ENCODE results near the gene AGO3. TPM values are rescaled to one million over a fixed set of nuclear protein-coding genes. Genes with fewer than 3 reads are reported as not detected.

AGO3 gene
- total RNA-seq, 4 donors from 2014 or later, result 19.9 to 23.3 (median 21.0) TPM

DNA sequence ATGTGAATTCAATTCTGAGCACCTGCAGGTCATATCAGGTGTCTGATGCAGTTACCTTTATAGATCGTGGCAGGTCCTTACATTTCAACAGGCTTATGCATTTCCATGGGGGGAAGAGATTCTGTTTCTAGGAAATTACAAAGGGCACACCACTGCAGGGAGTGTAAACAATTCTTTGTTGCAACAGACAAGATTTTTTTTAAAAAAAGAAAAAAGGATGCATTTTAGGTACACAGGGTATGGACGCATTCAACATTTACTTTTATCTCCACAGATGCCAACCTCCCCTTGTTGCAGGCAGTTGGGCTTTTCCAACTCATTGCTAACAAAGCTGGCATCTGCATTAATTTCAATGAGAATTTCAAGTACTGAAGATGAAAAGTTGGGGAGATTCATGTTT, 139.4 kb downstream of the AGO3 start:
- Histone ChIP-seq H3K4me1 (no peaks in the 10 kb centered on the region), H3K36me3 (no peaks in the 10 kb centered on the region), H3K4me3 (no peak overlapping the region), H3K9me3 (no peaks in the 10 kb centered on the region), H3K27ac (replicated peaks in 1 of 4) (no peak overlapping the region), H3K27me3 (no peaks in the 10 kb centered on the region)
- TF ChIP-seq EP300 (IDR thresholded peaks at IDR 0.05), result no peak
- intact Hi-C loops (cut with DNase I), result no loop called here
- 88% methylated on average over 2 of the region's 2 CpGs for WGBS
- DNase-seq (ENCODE audit: extremely low spot score), result no peak

DNA sequence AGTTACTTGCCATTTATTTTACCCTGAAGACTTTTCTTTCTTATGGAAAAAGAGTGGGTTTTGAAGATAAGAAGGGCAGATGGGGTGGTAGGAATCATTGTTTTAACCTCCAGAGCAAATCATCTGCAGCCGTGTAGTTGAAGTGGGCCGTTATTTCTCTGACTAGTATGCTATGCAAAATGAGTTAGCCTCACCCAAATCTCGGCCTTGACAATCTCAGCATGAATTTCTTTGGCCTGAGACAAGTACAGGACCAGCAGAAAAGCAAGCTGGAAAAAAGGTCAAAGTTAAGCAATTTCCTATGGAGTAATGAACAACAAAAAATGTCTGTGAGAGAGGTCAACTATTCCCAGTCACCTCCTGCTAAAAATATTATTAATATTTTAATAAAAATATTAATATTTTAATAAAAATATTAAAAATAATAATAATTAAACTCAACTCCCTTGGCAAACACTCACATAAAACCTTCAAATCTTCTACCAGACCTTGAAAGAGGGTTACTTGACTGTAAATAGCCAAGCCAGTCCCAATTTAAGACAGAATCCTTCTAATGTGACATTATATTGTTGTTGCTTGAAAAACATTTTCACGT, 146.2 kb downstream of the AGO3 start:
- intact Hi-C loops (cut with DNase I), result no loop called here
- Histone ChIP-seq H3K27ac (replicated peaks in 1 of 4) (no peak overlapping the region), H3K4me3 (no peak overlapping the region), H3K9me3 (no peaks in the 10 kb centered on the region), H3K36me3 (no peaks in the 10 kb centered on the region), H3K27me3 (no peaks in the 10 kb centered on the region), H3K4me1 (no peaks in the 10 kb centered on the region)
- TF ChIP-seq POLR2A (IDR thresholded peaks at IDR 0.05; ENCODE audit: low read depth) (no peak), EP300 (IDR thresholded peaks at IDR 0.05) (no peak), POLR2AphosphoS5 (IDR thresholded peaks at IDR 0.05) (no peak)
- TF ChIP-seq, protein P1, sequence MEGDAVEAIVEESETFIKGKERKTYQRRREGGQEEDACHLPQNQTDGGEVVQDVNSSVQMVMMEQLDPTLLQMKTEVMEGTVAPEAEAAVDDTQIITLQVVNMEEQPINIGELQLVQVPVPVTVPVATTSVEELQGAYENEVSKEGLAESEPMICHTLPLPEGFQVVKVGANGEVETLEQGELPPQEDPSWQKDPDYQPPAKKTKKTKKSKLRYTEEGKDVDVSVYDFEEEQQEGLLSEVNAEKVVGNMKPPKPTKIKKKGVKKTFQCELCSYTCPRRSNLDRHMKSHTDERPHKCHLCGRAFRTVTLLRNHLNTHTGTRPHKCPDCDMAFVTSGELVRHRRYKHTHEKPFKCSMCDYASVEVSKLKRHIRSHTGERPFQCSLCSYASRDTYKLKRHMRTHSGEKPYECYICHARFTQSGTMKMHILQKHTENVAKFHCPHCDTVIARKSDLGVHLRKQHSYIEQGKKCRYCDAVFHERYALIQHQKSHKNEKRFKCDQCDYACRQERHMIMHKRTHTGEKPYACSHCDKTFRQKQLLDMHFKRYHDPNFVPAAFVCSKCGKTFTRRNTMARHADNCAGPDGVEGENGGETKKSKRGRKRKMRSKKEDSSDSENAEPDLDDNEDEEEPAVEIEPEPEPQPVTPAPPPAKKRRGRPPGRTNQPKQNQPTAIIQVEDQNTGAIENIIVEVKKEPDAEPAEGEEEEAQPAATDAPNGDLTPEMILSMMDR (IDR thresholded peaks at IDR 0.05), result no peak
- WGBS, result 70% methylated on average over 4 of the region's 4 CpGs
- peak; percentile 34 for DNase-seq (ENCODE audit: extremely low spot score)

DNA sequence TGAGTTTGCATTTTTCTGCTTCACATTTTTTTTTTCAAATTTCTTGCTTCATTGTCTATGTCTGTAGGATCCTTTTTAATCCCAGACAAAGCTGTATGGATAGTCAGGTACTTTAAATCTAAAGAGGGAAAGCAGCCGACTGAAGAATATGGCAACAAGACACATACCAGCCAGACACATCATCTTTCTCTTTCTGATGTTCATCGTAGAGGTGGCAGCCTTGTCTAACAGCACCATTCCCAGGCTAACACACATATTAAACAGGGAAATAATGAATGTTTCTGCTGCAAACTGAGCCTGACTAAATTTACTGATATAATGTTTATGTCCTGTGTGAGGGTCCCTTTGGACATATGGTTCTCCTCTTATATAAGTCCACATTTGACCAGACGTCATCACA, 149.3 kb downstream of the AGO3 start:
- TF ChIP-seq POLR2A (IDR thresholded peaks at IDR 0.05; ENCODE audit: low read depth), result no peak
- no peak for TF ChIP-seq POLR2AphosphoS5 (IDR thresholded peaks at IDR 0.05)
- TF ChIP-seq, protein P1 (IDR thresholded peaks at IDR 0.05), result no peak
- TF ChIP-seq EP300 (IDR thresholded peaks at IDR 0.05), result no peak
- no peaks in the 10 kb centered on the region for H3K36me3 ChIP-seq
- 46% methylated on average over 3 of the region's 3 CpGs for WGBS
- H3K4me1 ChIP-seq, result peaks cover 11 to 17% (median 16%) of the 10 kb centered on the region in 4 donors
- no peaks in the 10 kb centered on the region for H3K9me3 ChIP-seq
- no peak overlapping the region for H3K4me3 ChIP-seq
- peak; percentile 24 for DNase-seq (ENCODE audit: extremely low spot score)
- H3K27ac ChIP-seq (replicated peaks in 1 of 4), result no peak overlapping the region
- peaks cover 0 to 25% (median 3%) of the 10 kb centered on the region in 4 donors for H3K27me3 ChIP-seq
- intact Hi-C loops (cut with DNase I), result no loop called here

DNA sequence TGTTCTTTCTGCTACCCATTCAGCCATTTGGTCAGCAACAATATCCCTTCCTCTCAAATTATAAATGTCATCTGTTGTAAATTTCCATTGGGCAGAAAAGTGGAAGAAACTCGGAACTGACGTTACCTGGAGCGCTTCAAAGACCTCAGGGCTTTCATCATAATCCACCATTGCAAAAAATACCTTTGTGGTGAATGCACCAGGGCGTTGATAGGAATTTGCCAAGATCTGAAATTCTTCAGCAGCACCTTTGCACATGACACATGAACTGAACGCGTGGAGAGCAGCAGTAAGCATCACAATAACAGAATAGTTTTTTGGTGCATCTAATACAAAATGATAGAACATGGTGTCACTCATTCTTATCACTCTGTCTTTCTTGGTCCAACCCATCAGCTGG, 149.9 kb downstream of the AGO3 start:
- WGBS, result 79% methylated on average over 6 of the region's 6 CpGs
- intact Hi-C loops (cut with DNase I), result no loop called here
- Histone ChIP-seq H3K36me3 (no peaks in the 10 kb centered on the region), H3K27ac (replicated peaks in 1 of 4) (no peak overlapping the region), H3K4me3 (no peak overlapping the region), H3K27me3 (peaks cover 0 to 28% (median 3%) of the 10 kb centered on the region in 4 donors), H3K9me3 (no peaks in the 10 kb centered on the region), H3K4me1 (peaks cover 11 to 17% (median 16%) of the 10 kb centered on the region in 4 donors)
- no peak for TF ChIP-seq EP300 (IDR thresholded peaks at IDR 0.05)
- DNase-seq (ENCODE audit: extremely low spot score), result no peak

DNA sequence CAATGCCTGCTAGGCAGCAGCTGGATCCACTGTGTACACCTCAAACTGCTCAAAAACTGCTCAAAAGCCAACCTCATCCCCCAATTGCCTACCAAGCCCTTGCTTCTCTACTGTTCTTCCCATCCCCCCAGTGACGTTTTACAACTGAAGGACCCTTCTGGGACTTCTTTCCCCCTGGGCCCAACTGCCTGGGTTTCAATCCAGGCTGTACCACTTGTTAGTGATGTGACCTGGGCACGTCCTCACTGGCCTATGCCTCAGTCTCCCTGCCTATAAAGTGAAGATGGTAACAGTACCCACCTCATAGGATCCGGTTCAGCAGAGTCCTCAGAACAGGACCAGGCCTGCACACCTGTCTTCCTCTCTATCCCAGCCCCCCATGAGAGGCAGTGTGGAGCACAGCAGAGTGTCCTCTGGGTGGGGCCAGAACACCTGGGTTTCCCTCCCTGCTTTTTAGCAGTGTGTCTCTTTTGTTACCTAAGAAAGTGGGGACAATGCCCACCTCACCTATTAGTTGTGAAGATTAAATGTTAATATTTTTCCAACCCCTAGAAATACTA, 151.1 kb downstream of the AGO3 start:
- peak; percentile 74 for DNase-seq (ENCODE audit: extremely low spot score)
- intact Hi-C loops (cut with DNase I), result no loop called here
- TF ChIP-seq, protein P1 (IDR thresholded peaks at IDR 0.05), result no peak
- TF ChIP-seq POLR2AphosphoS5 (IDR thresholded peaks at IDR 0.05) (no peak), POLR2A (IDR thresholded peaks at IDR 0.05; ENCODE audit: low read depth) (no peak), EP300 (IDR thresholded peaks at IDR 0.05) (no peak)
- H3K27me3 ChIP-seq, result peaks cover 0 to 39% (median 3%) of the 10 kb centered on the region in 4 donors
- 80% methylated on average over 3 of the region's 3 CpGs for WGBS
- no peaks in the 10 kb centered on the region for H3K36me3 ChIP-seq
- peaks cover 11 to 17% (median 16%) of the 10 kb centered on the region in 4 donors for H3K4me1 ChIP-seq
- H3K9me3 ChIP-seq, result no peaks in the 10 kb centered on the region
- H3K4me3 ChIP-seq, result no peak overlapping the region
- H3K27ac ChIP-seq (replicated peaks in 1 of 4), result no peak overlapping the region
